ENCODE results near the gene PSMD1. TPM values are rescaled to one million over a fixed set of nuclear protein-coding genes. Genes with fewer than 3 reads are reported as not detected.

The PSMD1 gene
- polyA plus RNA-seq, 1 donor (not counting 4 experiments of a cell fraction or from before 2014, with no cell fraction given) = 262 TPM

- no peak overlapping the region for H3K27ac ChIP-seq (ENCODE audit: control insufficient read depth, insufficient read depth, low read length)
- no peak for TF ChIP-seq CTCF (optimal IDR thresholded peaks at IDR 0.05 in 1 of 3, IDR thresholded peaks at IDR 0.05 in 1 of 3, conservative IDR thresholded peaks at IDR 0.05 in 1 of 3; ENCODE audit: extremely low read depth in 1 of 3, insufficient read depth in 2 of 3, low read length in 3 of 3)
- no peak for DNase-seq (ENCODE audit: low read depth, low spot score)
- no peaks in the 10 kb centered on the region for H3K4me1 ChIP-seq (ENCODE audit: control insufficient read depth, extremely low read depth, insufficient read depth, low read length)
- no peak for FAIRE-seq
- H3K9me1 ChIP-seq (ENCODE audit: control insufficient read depth, extremely low read depth, insufficient read depth, low read length) = no peaks in the 10 kb centered on the region
- H3K9ac ChIP-seq (ENCODE audit: control insufficient read depth, extremely low read depth, insufficient read depth, low read length) = no peak overlapping the region
- no peaks in the 10 kb centered on the region for H3K9me3 ChIP-seq (ENCODE audit: control insufficient read depth, low read depth, low read length)
- no peaks in the 10 kb centered on the region for H4K20me1 ChIP-seq (ENCODE audit: control insufficient read depth, extremely low read depth, insufficient read depth, low read length)
- H2AFZ ChIP-seq (ENCODE audit: control insufficient read depth, low read length) = no peak overlapping the region
- H3K27me3 ChIP-seq (ENCODE audit: control insufficient read depth, extremely low read depth, insufficient read depth, low read length) = no peaks in the 10 kb centered on the region
- dilution Hi-C loops (cut with MboI; ENCODE audit: extremely low pct_ligation_motif_present, low sequenced_read_pairs) = no loop called here
- peaks cover 0 to under 1% of the 10 kb centered on the region in 2 experiments for H3K36me3 ChIP-seq (ENCODE audit: control insufficient read depth in 2 of 2, extremely low read depth in 1 of 2, insufficient read depth in 2 of 2, low read length in 2 of 2)
- peaks cover 12% of the 10 kb centered on the region for H3K79me2 ChIP-seq (ENCODE audit: control insufficient read depth, insufficient read depth, low read length)
- H3K4me2 ChIP-seq (ENCODE audit: control insufficient read depth, extremely low read depth, insufficient read depth, low read depth, low read length) = no peak overlapping the region
- no peak overlapping the region for H3K4me3 ChIP-seq (ENCODE audit: control insufficient read depth in 2 of 3, extremely low read depth in 1 of 3, insufficient read depth in 2 of 3, low read depth in 1 of 3, low read length in 3 of 3)
Measured at GRCh38 chr2:231133365-231134099, 76.9 kb downstream of the PSMD1 start.

- DNase-seq (ENCODE audit: low read depth, low spot score) = no peak
- Histone ChIP-seq H4K20me1 (ENCODE audit: control insufficient read depth, extremely low read depth, insufficient read depth, low read length) (no peaks in the 10 kb centered on the region), H3K36me3 (ENCODE audit: control insufficient read depth in 2 of 2, extremely low read depth in 1 of 2, insufficient read depth in 2 of 2, low read length in 2 of 2) (peaks cover 0 to 5% of the 10 kb centered on the region in 2 experiments), H3K27me3 (ENCODE audit: control insufficient read depth, extremely low read depth, insufficient read depth, low read length) (no peaks in the 10 kb centered on the region), H3K4me3 (ENCODE audit: control insufficient read depth in 2 of 3, extremely low read depth in 1 of 3, insufficient read depth in 2 of 3, low read depth in 1 of 3, low read length in 3 of 3) (no peak overlapping the region), H3K27ac (ENCODE audit: control insufficient read depth, insufficient read depth, low read length) (no peak overlapping the region), H3K79me2 (ENCODE audit: control insufficient read depth, insufficient read depth, low read length) (peaks cover 12% of the 10 kb centered on the region), H3K9ac (ENCODE audit: control insufficient read depth, extremely low read depth, insufficient read depth, low read length) (no peak overlapping the region), H2AFZ (ENCODE audit: control insufficient read depth, low read length) (no peak overlapping the region), H3K9me1 (ENCODE audit: control insufficient read depth, extremely low read depth, insufficient read depth, low read length) (no peaks in the 10 kb centered on the region), H3K9me3 (ENCODE audit: control insufficient read depth, low read depth, low read length) (no peaks in the 10 kb centered on the region), H3K4me1 (ENCODE audit: control insufficient read depth, extremely low read depth, insufficient read depth, low read length) (no peaks in the 10 kb centered on the region), H3K4me2 (ENCODE audit: control insufficient read depth, extremely low read depth, insufficient read depth, low read depth, low read length) (no peak overlapping the region)
- no peak for FAIRE-seq
- dilution Hi-C loops (cut with MboI; ENCODE audit: extremely low pct_ligation_motif_present, low sequenced_read_pairs) = no loop called here
- TF ChIP-seq CTCF (optimal IDR thresholded peaks at IDR 0.05 in 1 of 3, IDR thresholded peaks at IDR 0.05 in 1 of 3, conservative IDR thresholded peaks at IDR 0.05 in 1 of 3; ENCODE audit: extremely low read depth in 1 of 3, insufficient read depth in 2 of 3, low read length in 3 of 3) (no peak), EZH2 (IDR thresholded peaks at IDR 0.05; ENCODE audit: low read length) (no peak)
Measured at GRCh38 chr2:231134910-231135655, 78.4 kb downstream of the PSMD1 start.
